NB4 (cell line): ENCODE measurements around the gene KDM6A.
"Not testable (repeated sequence)": the region's sequence is repeated elsewhere in the genome, so short reads cannot be mapped to it uniquely, and the experiment has no call there.

ENCODE experiments used
- DNase-seq: peaks from one replicate; pipeline ENCODE4 v3.0.0; 2010; ENCODE audit warnings: low read depth
- H3K4me3 ChIP-seq: one replicate; pipeline ENCODE4 v1.5.1; 2011; ENCODE audit warnings: mild to moderate bottlenecking, low read depth, low read length, moderate library complexity
- MYC ChIP-seq: IDR thresholded peaks from 2 replicates; pipeline ENCODE4 v1.6.1; 2011; ENCODE audit warnings: low read depth, low read length
- POLR2A ChIP-seq: IDR thresholded peaks from 2 replicates; pipeline ENCODE4 v1.6.1; 2011; ENCODE audit warnings: mild to moderate bottlenecking; ENCODE audit not compliant: insufficient read length; ENCODE audit errors: extremely low read depth
- TF ChIP-seq, protein P1 (sequence below): IDR thresholded peaks from 2 replicates; pipeline ENCODE4 v1.6.1; 2011; ENCODE audit warnings: low read depth, low read length
- TF ChIP-seq, protein P2 (sequence below): IDR thresholded peaks from one replicate; pipeline ENCODE4 v1.5.1; 2012; ENCODE audit warnings: low read depth, low read length

KDM6A gene

DNA sequence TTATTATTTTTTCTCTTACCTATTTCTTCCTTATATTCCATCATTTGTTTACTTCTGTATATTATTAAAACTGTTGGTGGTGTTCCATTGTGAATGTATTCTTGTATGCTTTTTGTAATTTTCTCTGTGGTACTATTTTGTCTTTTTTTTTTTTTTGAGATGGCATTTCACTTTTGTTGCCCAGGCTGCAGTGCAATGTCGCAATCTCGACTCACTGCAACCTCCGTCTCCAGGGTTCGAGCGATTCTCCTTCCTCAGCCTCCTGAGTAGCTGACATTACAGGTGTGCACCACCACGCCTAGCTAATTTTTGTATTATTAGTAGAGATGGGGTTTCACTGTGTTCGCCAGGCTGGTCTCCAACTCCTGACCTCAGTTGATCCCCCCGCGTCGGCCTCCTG lies 8.6 kb downstream of the KDM6A start:
- TF ChIP-seq, protein P1, sequence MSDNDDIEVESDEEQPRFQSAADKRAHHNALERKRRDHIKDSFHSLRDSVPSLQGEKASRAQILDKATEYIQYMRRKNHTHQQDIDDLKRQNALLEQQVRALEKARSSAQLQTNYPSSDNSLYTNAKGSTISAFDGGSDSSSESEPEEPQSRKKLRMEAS: no peak
- TF ChIP-seq MYC (no peak), POLR2A (no peak)
- TF ChIP-seq, protein P2, sequence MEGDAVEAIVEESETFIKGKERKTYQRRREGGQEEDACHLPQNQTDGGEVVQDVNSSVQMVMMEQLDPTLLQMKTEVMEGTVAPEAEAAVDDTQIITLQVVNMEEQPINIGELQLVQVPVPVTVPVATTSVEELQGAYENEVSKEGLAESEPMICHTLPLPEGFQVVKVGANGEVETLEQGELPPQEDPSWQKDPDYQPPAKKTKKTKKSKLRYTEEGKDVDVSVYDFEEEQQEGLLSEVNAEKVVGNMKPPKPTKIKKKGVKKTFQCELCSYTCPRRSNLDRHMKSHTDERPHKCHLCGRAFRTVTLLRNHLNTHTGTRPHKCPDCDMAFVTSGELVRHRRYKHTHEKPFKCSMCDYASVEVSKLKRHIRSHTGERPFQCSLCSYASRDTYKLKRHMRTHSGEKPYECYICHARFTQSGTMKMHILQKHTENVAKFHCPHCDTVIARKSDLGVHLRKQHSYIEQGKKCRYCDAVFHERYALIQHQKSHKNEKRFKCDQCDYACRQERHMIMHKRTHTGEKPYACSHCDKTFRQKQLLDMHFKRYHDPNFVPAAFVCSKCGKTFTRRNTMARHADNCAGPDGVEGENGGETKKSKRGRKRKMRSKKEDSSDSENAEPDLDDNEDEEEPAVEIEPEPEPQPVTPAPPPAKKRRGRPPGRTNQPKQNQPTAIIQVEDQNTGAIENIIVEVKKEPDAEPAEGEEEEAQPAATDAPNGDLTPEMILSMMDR: no peak
- H3K4me3 ChIP-seq: no peak overlapping the region
- no peak for DNase-seq

DNA sequence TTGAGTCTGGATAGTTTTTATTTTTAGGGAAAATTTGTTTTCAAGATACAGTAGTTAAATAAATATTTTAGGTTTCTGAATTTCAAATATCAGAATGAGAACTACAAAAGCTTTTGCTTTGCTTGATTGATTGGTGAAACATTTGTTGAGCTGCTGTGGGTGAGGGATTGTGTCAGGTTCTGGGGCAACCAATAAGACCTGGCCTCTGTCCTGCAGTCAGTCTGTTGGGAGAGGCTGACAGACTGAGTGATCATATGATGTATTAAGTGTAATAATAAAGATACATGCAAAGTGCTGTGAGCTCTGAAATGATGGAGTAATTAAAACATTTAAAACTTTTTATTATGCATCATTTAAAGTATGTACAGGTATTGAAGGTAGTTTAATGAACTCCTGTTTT lies 9.6 kb downstream of the KDM6A start:
- no peak for DNase-seq
- TF ChIP-seq POLR2A (no peak), MYC (no peak)
- TF ChIP-seq, protein P2: no peak
- TF ChIP-seq, protein P1: no peak
- H3K4me3 ChIP-seq: no peak overlapping the region

DNA sequence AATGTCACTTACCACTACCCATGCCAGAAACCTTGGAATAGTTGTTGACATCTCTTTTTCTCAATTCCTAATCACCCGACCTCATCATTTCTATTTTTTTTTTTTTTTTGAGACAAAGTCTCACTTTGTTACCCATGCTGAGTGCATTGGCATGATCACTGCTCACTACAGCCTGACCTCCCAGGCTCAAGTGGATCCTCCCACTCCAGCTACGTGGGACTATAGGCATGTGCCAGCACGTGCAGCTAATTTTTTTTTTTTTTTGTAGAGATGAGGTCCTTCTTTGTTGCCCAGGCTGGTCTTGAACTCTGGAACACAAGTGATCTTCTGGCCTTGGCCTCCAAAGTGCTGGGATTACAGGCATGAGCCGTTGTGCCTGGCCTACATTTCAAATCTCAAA lies 12.0 kb downstream of the KDM6A start:
- no peak for DNase-seq
- TF ChIP-seq MYC: no peak
- TF ChIP-seq POLR2A: no peak
- TF ChIP-seq, protein P2: no peak
- TF ChIP-seq, protein P1: no peak
- H3K4me3 ChIP-seq: no peak overlapping the region

DNA sequence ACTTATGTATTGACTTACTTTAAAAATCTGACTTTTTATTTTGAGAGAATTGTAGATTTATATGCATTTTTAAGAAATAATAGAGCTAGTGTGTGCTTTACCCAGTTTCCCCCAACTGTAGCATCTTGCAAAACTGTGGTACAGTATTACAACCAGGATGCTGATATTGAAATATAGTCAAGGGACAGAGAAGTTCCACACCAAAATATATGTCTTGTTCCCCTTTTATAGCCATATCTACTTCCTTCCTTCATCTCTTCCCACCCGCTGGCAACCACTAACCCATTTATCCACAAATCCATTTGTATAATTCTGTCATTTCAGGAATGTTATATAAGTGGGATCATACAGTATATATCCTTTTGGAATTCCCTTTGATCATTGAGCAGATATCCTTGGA lies 16.8 kb downstream of the KDM6A start:
- TF ChIP-seq MYC (no peak), POLR2A (no peak)
- TF ChIP-seq, protein P2: no peak
- TF ChIP-seq, protein P1: no peak
- no peak overlapping the region for H3K4me3 ChIP-seq
- DNase-seq: peak; percentile 34

DNA sequence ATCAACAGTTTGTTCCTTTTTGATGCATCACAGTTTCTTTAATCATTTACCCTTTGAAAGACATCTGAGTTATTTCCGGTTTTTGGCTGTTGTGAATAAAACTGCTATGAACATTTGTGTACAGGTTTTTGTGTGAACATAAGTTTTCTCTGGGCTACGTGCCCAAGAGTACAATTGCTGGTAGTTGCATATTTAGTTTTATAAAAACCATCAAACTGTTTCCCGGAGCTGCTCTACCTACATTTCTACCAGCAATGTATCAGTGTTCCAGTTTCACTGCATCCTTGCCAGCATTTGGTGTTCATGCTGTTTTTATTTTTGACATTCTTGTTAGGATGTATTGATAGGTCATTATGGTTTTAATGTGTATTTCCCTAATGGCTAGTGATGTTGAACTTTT lies 17.3 kb downstream of the KDM6A start:
- DNase-seq: no peak
- no peak for TF ChIP-seq POLR2A
- TF ChIP-seq MYC: no peak
- TF ChIP-seq, protein P1: no peak
- TF ChIP-seq, protein P2: no peak
- H3K4me3 ChIP-seq: no peak overlapping the region

DNA sequence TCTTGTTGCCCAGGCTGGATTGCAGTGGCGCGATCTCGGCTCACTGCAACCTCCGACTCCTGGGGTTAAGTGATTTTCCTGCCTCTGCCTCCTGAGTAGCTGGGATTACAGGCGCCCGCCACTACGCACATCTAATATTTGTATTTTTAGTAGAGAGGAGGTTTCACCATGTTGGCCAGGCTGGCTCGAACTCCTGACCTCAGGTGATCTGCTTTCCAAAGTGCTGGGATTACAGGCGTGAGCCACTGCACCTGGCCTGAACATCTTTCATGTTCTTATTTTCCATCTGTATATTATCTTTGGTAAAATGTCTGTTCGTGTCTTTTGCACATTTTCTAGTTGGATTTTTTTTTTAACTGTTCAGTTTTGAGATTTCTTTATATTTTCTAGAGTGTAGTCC lies 17.7 kb downstream of the KDM6A start:
- not testable (repeated sequence) for DNase-seq, H3K4me3 ChIP-seq
